HCT116 (cell line): ENCODE data around the gene SLC6A8.

ENCODE experiments used
- CBX3 ChIP-seq: IDR thresholded peaks from 2 replicates; pipeline ENCODE4 v1.6.1; 2012; ENCODE audit warnings: low read depth
- EZH2 ChIP-seq: fragments of 200-600 bp; sonication (generic); IDR thresholded peaks from 2 replicates; pipeline ENCODE4 v1.6.1; 2017; ENCODE audit warnings: antibody characterized with exemption, mixed run types
- EZH2phosphoT487 ChIP-seq: fragments of 200-600 bp; IDR thresholded peaks from 2 replicates; pipeline ENCODE4 v1.6.1; 2018; ENCODE audit warnings: antibody characterized with exemption, borderline replicate concordance
- POLR2A ChIP-seq: IDR thresholded peaks from 2 replicates; pipeline ENCODE4 v1.7.0; 2011; ENCODE audit warnings: borderline replicate concordance; ENCODE audit not compliant: insufficient read depth, insufficient read length; ENCODE audit errors: extremely low read depth
- POLR2AphosphoS5 ChIP-seq: IDR thresholded peaks from 2 replicates; pipeline ENCODE4 v1.6.1; 2011; ENCODE audit warnings: mild to moderate bottlenecking, low read depth, low read length, moderate library complexity
- RAD21 ChIP-seq: IDR thresholded peaks from 2 replicates; pipeline ENCODE4 v1.6.1; 2012; ENCODE audit warnings: low read depth, mild to moderate bottlenecking
- SP1 ChIP-seq: IDR thresholded peaks from 2 replicates; pipeline ENCODE4 v1.6.1; 2012; ENCODE audit warnings: low read depth
- ZFX ChIP-seq: fragments of 450-650 bp; IDR thresholded peaks from 2 replicates; pipeline ENCODE4 v1.6.1; 2017
- ZNF274 ChIP-seq: fragments of 200-500 bp; sonication (Bioruptor generic); IDR thresholded peaks from 2 replicates; pipeline ENCODE4 v1.6.1; 2014; ENCODE audit warnings: mild to moderate bottlenecking, low read depth, low read length, inconsistent platforms
- TF ChIP-seq, protein P1 (sequence below), 3 experiments: fragments of 200-600 bp in 1 of 3; sonication (generic) in 1 of 3; IDR thresholded peaks in 2 of 3; conservative IDR thresholded peaks in 1 of 3; 2 replicates each; pipeline ENCODE4 v1.5.1; 2012 to 2017; ENCODE audit warnings: low read depth in 2 of 3, low read length in 2 of 3, antibody characterized with exemption in 1 of 3, borderline replicate concordance in 1 of 3, control low read depth in 1 of 3, mild to moderate bottlenecking in 1 of 3, mixed read lengths in 1 of 3, mixed run types in 1 of 3, moderate library complexity in 1 of 3; ENCODE audit not compliant: insufficient read depth in 1 of 3
- TF ChIP-seq, protein P2 (sequence below): IDR thresholded peaks from 2 replicates; pipeline ENCODE4 v1.6.1; 2012; ENCODE audit warnings: low read depth
- TF ChIP-seq, protein P3 (sequence below): IDR thresholded peaks from 2 replicates; pipeline ENCODE4 v1.6.1; 2012

DNA sequence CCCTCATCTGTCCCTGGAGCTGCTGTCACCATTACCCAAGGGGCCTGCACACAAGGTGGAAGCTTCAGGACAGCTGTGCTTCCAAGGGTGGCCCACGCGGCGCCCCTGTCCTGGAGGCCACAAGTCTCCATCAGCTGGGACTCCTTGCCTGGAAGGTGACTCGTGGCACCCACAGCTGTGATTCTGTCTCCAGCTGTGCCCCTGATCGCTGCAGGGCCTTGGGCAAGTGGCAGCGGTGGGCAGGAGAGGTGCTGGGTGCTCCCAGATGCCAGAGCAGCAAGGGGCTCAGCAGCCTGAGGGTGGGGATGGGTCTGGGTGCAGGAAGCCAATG is 49.7 kb upstream of the SLC6A8 start:
- TF ChIP-seq ZFX, result no peak
- TF ChIP-seq, protein P1, sequence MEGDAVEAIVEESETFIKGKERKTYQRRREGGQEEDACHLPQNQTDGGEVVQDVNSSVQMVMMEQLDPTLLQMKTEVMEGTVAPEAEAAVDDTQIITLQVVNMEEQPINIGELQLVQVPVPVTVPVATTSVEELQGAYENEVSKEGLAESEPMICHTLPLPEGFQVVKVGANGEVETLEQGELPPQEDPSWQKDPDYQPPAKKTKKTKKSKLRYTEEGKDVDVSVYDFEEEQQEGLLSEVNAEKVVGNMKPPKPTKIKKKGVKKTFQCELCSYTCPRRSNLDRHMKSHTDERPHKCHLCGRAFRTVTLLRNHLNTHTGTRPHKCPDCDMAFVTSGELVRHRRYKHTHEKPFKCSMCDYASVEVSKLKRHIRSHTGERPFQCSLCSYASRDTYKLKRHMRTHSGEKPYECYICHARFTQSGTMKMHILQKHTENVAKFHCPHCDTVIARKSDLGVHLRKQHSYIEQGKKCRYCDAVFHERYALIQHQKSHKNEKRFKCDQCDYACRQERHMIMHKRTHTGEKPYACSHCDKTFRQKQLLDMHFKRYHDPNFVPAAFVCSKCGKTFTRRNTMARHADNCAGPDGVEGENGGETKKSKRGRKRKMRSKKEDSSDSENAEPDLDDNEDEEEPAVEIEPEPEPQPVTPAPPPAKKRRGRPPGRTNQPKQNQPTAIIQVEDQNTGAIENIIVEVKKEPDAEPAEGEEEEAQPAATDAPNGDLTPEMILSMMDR (IDR thresholded peaks at IDR 0.05 in 2 of 3, conservative IDR thresholded peaks at IDR 0.05 in 1 of 3; ENCODE audit: borderline replicate concordance in 1 of 3, insufficient read depth in 1 of 3, low read depth in 2 of 3, low read length in 2 of 3), result no peak
- no peak for TF ChIP-seq POLR2A
- TF ChIP-seq EZH2, result no peak
- TF ChIP-seq SP1, result no peak
- no peak for TF ChIP-seq ZNF274
- TF ChIP-seq POLR2AphosphoS5, result no peak
- no peak for TF ChIP-seq EZH2phosphoT487
- no peak for TF ChIP-seq CBX3
- no peak for TF ChIP-seq RAD21
- TF ChIP-seq, protein P2, sequence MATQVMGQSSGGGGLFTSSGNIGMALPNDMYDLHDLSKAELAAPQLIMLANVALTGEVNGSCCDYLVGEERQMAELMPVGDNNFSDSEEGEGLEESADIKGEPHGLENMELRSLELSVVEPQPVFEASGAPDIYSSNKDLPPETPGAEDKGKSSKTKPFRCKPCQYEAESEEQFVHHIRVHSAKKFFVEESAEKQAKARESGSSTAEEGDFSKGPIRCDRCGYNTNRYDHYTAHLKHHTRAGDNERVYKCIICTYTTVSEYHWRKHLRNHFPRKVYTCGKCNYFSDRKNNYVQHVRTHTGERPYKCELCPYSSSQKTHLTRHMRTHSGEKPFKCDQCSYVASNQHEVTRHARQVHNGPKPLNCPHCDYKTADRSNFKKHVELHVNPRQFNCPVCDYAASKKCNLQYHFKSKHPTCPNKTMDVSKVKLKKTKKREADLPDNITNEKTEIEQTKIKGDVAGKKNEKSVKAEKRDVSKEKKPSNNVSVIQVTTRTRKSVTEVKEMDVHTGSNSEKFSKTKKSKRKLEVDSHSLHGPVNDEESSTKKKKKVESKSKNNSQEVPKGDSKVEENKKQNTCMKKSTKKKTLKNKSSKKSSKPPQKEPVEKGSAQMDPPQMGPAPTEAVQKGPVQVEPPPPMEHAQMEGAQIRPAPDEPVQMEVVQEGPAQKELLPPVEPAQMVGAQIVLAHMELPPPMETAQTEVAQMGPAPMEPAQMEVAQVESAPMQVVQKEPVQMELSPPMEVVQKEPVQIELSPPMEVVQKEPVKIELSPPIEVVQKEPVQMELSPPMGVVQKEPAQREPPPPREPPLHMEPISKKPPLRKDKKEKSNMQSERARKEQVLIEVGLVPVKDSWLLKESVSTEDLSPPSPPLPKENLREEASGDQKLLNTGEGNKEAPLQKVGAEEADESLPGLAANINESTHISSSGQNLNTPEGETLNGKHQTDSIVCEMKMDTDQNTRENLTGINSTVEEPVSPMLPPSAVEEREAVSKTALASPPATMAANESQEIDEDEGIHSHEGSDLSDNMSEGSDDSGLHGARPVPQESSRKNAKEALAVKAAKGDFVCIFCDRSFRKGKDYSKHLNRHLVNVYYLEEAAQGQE, result no peak
- TF ChIP-seq, protein P3, sequence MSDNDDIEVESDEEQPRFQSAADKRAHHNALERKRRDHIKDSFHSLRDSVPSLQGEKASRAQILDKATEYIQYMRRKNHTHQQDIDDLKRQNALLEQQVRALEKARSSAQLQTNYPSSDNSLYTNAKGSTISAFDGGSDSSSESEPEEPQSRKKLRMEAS, result no peak
